HEK293T (cell line): Measurements from ENCODE around the gene UNC5B.

Source experiments
- CTCF ChIA-PET: fragments of 350-600 bp; formaldehyde crosslinking; extraction: SDS; loops from one replicate; lab custom pipeline; 2021; ENCODE audit warnings: antibody characterized with exemption, inconsistent platforms; lab: Yijun Ruan, JAX
- POLR2A ChIA-PET: fragments of 350-600 bp; formaldehyde crosslinking; extraction: SDS; loops from one replicate; lab custom pipeline; 2020; ENCODE audit warnings: antibody characterized with exemption, inconsistent platforms; lab: Yijun Ruan, JAX
- DNase-seq: peaks from one replicate; pipeline ENCODE4 v3.0.0; 2012; ENCODE audit warnings: mixed read lengths; ENCODE audit errors: extremely low spot score
- ARNT ChIP-seq: fragments of 450-650 bp; IDR thresholded peaks from 2 replicates; pipeline ENCODE4 v1.6.1; 2017; ENCODE audit warnings: mild to moderate bottlenecking
- BHLHE40 ChIP-seq: fragments of 450-650 bp; IDR thresholded peaks from 2 replicates; pipeline ENCODE4 v1.6.1; 2016; ENCODE audit warnings: mild to moderate bottlenecking, moderate library complexity, borderline replicate concordance
- CTBP1 ChIP-seq: fragments of 450-650 bp; IDR thresholded peaks from 2 replicates; pipeline ENCODE4 v1.6.1; 2016; ENCODE audit warnings: borderline replicate concordance
- ELF4 ChIP-seq: fragments of 450-650 bp; IDR thresholded peaks from 2 replicates; pipeline ENCODE4 v1.6.1; 2017; ENCODE audit warnings: antibody characterized with exemption
- FOXA1 ChIP-seq: fragments of 450-650 bp; IDR thresholded peaks from 2 replicates; pipeline ENCODE4 v1.6.1; 2016; ENCODE audit warnings: mild to moderate bottlenecking
- FOXK2 ChIP-seq: fragments of 450-650 bp; IDR thresholded peaks from 2 replicates; pipeline ENCODE4 v1.6.1; 2016; ENCODE audit warnings: mild to moderate bottlenecking
- FOXM1 ChIP-seq: fragments of 450-650 bp; IDR thresholded peaks from 2 replicates; pipeline ENCODE4 v1.6.1; 2017; ENCODE audit warnings: mild to moderate bottlenecking, borderline replicate concordance
- HDGF ChIP-seq: fragments of 450-650 bp; IDR thresholded peaks from 2 replicates; pipeline ENCODE4 v1.6.1; 2017; ENCODE audit warnings: antibody characterized with exemption, borderline replicate concordance
- L3MBTL2 ChIP-seq: fragments of 450-650 bp; conservative IDR thresholded peaks from 2 replicates; pipeline ENCODE4 v1.6.1; 2016; ENCODE audit warnings: mild to moderate bottlenecking
- LEF1 ChIP-seq: fragments of 450-650 bp; IDR thresholded peaks from 2 replicates; pipeline ENCODE4 v1.6.1; 2017; ENCODE audit warnings: mild to moderate bottlenecking, borderline replicate concordance
- NFRKB ChIP-seq: fragments of 450-650 bp; IDR thresholded peaks from 2 replicates; pipeline ENCODE4 v1.6.1; 2016; ENCODE audit warnings: mild to moderate bottlenecking, moderate library complexity
- SP1 ChIP-seq: fragments of 450-650 bp; IDR thresholded peaks from 2 replicates; pipeline ENCODE4 v1.6.1; 2017
- SUZ12 ChIP-seq: fragments of 450-650 bp; IDR thresholded peaks from 2 replicates; pipeline ENCODE4 v1.6.1; 2016; ENCODE audit warnings: mild to moderate bottlenecking
- TARDBP ChIP-seq: fragments of 450-650 bp; IDR thresholded peaks from 2 replicates; pipeline ENCODE4 v1.6.1; 2016
- ZNF384 ChIP-seq: fragments of 450-650 bp; IDR thresholded peaks from 2 replicates; pipeline ENCODE4 v1.6.1; 2016
- TF ChIP-seq, protein P1 (sequence below): fragments of 450-650 bp; IDR thresholded peaks from 2 replicates; pipeline ENCODE4 v1.6.1; 2016

The UNC5B gene

DNA sequence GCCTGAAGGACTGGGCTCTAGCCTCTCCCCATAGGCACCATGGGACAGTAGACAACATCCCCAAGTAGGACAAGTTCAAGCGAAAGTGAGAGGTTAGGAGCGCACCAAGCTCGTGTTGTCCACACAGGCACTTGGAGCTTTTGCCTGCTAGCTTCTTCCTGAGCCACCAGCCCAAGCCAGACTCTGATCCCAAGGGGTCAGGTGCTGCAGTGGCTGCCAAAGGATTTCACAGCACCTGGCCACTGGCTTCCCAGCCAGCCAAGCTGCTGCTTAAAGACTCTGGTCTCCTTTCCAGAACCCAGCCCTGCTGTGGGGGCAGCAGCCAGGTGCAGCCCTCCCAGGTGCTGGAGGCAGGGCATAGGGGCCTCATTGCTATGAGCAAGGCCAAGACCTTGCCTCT is 33.0 kb upstream of the UNC5B start:
- DNase-seq: no peak
- ChIA-PET CTCF (interaction anchor here (0.6 to 1.0 kb wide), 3 partner anchors 10 to 87 kb away, joined by 3 read pairs; no protein-coding TSS in a partner anchor), POLR2A (no interaction called here)
- TF ChIP-seq ARNT (no peak), NFRKB (no peak), SUZ12 (no peak), HDGF (no peak), FOXA1 (no peak), TARDBP (no peak), ELF4 (no peak), ZNF384 (no peak), LEF1 (no peak), FOXK2 (no peak), FOXM1 (no peak), L3MBTL2 (no peak)
- TF ChIP-seq, protein P1, sequence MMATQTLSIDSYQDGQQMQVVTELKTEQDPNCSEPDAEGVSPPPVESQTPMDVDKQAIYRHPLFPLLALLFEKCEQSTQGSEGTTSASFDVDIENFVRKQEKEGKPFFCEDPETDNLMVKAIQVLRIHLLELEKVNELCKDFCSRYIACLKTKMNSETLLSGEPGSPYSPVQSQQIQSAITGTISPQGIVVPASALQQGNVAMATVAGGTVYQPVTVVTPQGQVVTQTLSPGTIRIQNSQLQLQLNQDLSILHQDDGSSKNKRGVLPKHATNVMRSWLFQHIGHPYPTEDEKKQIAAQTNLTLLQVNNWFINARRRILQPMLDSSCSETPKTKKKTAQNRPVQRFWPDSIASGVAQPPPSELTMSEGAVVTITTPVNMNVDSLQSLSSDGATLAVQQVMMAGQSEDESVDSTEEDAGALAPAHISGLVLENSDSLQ: no peak

DNA sequence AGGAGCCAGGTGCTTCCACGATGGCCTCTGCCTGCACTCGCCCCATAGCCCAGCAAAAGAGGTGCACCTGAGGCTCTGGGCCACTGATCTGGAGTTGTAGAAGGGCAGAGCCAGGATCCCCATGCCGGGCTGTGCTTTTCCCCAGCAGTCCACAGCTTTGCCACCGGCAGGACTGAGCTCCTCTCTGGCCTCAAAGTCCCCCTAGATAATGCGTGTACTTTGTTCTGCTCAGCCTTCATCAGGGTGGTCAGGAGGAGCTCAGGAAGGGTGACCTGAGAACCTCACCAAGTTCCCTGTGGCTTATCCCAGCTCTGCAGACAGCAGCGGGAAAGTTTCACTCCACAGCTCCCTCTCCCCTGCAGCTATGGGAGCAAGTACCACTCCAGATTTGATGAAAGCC is 27.9 kb upstream of the UNC5B start:
- CTCF ChIA-PET: no interaction called here

DNA sequence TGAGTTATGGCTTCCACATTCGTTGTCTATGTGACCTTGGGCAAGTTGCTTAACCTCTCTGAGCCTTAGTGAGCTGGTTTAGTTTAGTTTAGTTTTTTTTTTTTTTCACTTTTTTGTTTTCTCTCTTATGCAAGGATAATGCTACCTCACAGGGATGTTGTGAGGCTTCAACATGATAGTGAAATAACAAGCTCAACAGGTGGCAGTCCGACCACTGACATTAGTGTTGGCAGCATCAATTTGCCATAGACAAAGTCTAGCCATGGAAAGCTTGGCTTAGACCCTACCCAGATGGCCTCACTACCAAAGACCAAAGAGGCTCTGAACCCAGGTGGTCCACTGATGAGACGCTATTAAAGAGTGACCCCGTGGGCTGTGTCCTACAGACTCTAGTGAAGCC is 27.2 kb upstream of the UNC5B start:
- TF ChIP-seq FOXA1 (no peak), LEF1 (no peak), FOXK2 (no peak), FOXM1 (no peak), ARNT (no peak), NFRKB (no peak), TARDBP (no peak), BHLHE40 (no peak)
- POLR2A ChIA-PET: no interaction called here
- CTCF ChIA-PET: no interaction called here
- DNase-seq: no peak

More for the DNA sequence above, 27.9 kb upstream of the UNC5B start:
- TF ChIP-seq, protein P1: no peak
- TF ChIP-seq ELF4: no peak
- no peak for TF ChIP-seq FOXA1
- no peak for TF ChIP-seq ZNF384
- no peak for TF ChIP-seq HDGF
- TF ChIP-seq NFRKB: no peak
- no peak for TF ChIP-seq LEF1
- no peak for TF ChIP-seq CTBP1
- no peak for TF ChIP-seq SP1
- TF ChIP-seq TARDBP: no peak
- no peak for TF ChIP-seq ARNT
- TF ChIP-seq SUZ12: no peak
- no peak for TF ChIP-seq BHLHE40
- DNase-seq: no peak
- POLR2A ChIA-PET: no interaction called here

DNA sequence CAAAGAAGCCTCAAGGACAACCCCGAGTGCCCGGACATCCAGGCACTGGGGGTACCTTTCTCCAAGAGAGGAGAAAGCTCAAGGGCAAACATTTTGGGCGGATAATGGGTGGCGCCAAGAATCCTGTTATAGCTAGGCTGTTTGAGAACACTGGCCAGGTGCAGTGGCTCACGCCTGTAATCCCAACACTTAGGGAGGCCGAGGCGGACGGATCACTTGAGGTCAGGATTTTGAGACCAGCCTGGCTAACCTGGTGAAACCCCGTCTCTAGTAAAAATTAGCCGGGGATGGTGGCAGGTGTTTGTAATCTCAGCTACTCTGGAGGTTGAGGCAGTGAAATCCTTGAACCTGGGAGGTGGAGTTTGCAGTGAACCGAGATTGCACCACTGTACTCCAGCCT is 25.2 kb upstream of the UNC5B start:
- no peak for DNase-seq
- CTCF ChIA-PET: no interaction called here

DNA sequence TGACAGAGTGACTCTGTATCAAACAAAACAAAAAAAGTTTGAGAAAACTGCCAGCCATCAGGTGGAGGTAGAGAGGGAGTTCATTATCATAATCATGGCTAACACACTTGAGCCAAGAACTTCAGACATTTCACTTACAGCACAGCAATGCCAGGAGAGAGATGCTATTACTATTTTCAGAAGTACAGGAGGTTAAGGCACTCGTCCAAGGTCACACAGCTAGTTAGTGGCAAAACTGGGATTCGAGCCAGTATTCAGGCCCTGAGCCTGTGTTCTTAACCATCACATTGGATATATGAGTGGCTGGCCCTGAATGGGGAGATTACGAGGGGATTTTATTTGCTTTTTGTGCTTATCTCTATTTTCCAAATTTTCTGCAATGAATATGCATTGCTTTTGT is 24.8 kb upstream of the UNC5B start:
- no peak for DNase-seq
- CTCF ChIA-PET: no interaction called here
- POLR2A ChIA-PET: no interaction called here
- TF ChIP-seq ELF4: no peak
- TF ChIP-seq LEF1: no peak
- TF ChIP-seq NFRKB: no peak
- TF ChIP-seq, protein P1: no peak
- no peak for TF ChIP-seq TARDBP
- no peak for TF ChIP-seq ARNT
- TF ChIP-seq L3MBTL2: no peak
- TF ChIP-seq BHLHE40: no peak
- TF ChIP-seq ZNF384: no peak
- no peak for TF ChIP-seq CTBP1
- TF ChIP-seq HDGF: no peak
- no peak for TF ChIP-seq SP1
- TF ChIP-seq FOXM1: no peak
- no peak for TF ChIP-seq FOXK2
- no peak for TF ChIP-seq FOXA1
- TF ChIP-seq SUZ12: no peak

More for the DNA sequence above, 25.2 kb upstream of the UNC5B start:
- POLR2A ChIA-PET: no interaction called here
- TF ChIP-seq L3MBTL2 (no peak), BHLHE40 (no peak), FOXM1 (no peak), SUZ12 (no peak), HDGF (no peak)

DNA sequence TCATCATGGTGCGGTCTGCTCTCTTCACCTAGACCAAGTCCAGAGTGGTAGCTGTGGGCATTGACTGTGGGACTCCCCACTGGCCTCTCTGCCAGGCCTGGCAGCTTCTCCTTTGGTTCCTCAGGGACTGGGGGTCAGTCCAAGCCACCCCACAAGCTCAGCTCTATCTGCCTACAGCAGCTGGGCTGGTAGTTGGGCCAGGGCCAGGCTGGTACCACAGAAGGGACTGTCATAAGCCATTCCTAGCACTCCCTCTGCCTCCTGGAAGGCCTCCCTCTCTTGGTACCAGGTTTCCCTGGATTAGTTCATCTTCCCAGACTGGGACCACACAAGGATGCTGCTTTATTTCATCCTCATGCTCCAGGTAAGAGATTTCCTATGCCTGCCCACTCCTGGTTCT is 24.2 kb upstream of the UNC5B start:
- no peak for DNase-seq
- no peak for TF ChIP-seq ELF4
- TF ChIP-seq FOXA1: no peak
- no peak for TF ChIP-seq L3MBTL2
- TF ChIP-seq FOXK2: no peak
- TF ChIP-seq, protein P1: no peak
- TF ChIP-seq HDGF: no peak
- no peak for TF ChIP-seq TARDBP
- TF ChIP-seq SUZ12: no peak
- no peak for TF ChIP-seq ARNT
- TF ChIP-seq CTBP1: no peak
- no peak for TF ChIP-seq FOXM1
- CTCF ChIA-PET: no interaction called here
- POLR2A ChIA-PET: no interaction called here
